Measurements from ENCODE around the gene ELL.

- TF ChIP-seq EZH2 (IDR thresholded peaks at IDR 0.05; ENCODE audit: borderline replicate concordance, low read length) (no peak), CTCF (conservative IDR thresholded peaks at IDR 0.05 in 1 of 2, IDR thresholded peaks at IDR 0.05 in 1 of 2; ENCODE audit: extremely low read depth in 1 of 2, insufficient read depth in 1 of 2, low read depth in 1 of 2, low read length in 2 of 2) (no peak)
Measured at GRCh38 chr19:18559685-18560084, 37.8 kb upstream of the ELL start.

Measured in mammary epithelial cell (primary cell).